GM21515 (cell line): ENCODE measurements around the gene NCKAP5.

Experiments
- ATAC-seq: cut with Tn5 transposase; IDR thresholded peaks from one replicate; pipeline ENCODE4 v1.9.1; 2021; ENCODE audit not compliant: unreplicated experiment

The NCKAP5 gene

GRCh38 chr2:132915812-132916549, 652.3 kb downstream of the NCKAP5 start:
- no peak for ATAC-seq

GRCh38 chr2:132911726-132912724, 656.2 kb downstream of the NCKAP5 start:
- no peak for ATAC-seq

- no peak for ATAC-seq
Measured at GRCh38 chr2:132910432-132910831, 657.8 kb downstream of the NCKAP5 start.

GRCh38 chr2:132909427-132909826, 658.8 kb downstream of the NCKAP5 start:
- ATAC-seq, result no peak

- ATAC-seq, result no peak
Measured at GRCh38 chr2:132904142-132904842, 664.0 kb downstream of the NCKAP5 start.

GRCh38 chr2:132902626-132903025, 665.6 kb downstream of the NCKAP5 start:
- ATAC-seq, result no peak

- no peak for ATAC-seq
Measured at GRCh38 chr2:132901661-132902060, 666.6 kb downstream of the NCKAP5 start.

- no peak for ATAC-seq
Measured at GRCh38 chr2:132897111-132897510, 671.2 kb downstream of the NCKAP5 start.

- ATAC-seq, result no peak
Measured at GRCh38 chr2:132896073-132896472, 672.2 kb downstream of the NCKAP5 start.

GRCh38 chr2:132891498-132891897, 676.8 kb downstream of the NCKAP5 start:
- ATAC-seq, result no peak

- no peak for ATAC-seq
Measured at GRCh38 chr2:132886574-132886973, 681.7 kb downstream of the NCKAP5 start.

- ATAC-seq, result no peak
Measured at GRCh38 chr2:132884705-132885104, 683.6 kb downstream of the NCKAP5 start.

GRCh38 chr2:132884292-132884691, 684.0 kb downstream of the NCKAP5 start:
- ATAC-seq, result no peak

- ATAC-seq, result no peak
Measured at GRCh38 chr2:132883430-132883829, 684.8 kb downstream of the NCKAP5 start.

GRCh38 chr2:132881546-132881945, 686.7 kb downstream of the NCKAP5 start:
- no peak for ATAC-seq

GRCh38 chr2:132877923-132878322, 690.3 kb downstream of the NCKAP5 start:
- no peak for ATAC-seq

- no peak for ATAC-seq
Measured at GRCh38 chr2:132876745-132877391, 691.4 kb downstream of the NCKAP5 start.

GRCh38 chr2:132875193-132875592, 693.1 kb downstream of the NCKAP5 start:
- no peak for ATAC-seq

- ATAC-seq, result no peak
Measured at GRCh38 chr2:132873738-132874137, 694.5 kb downstream of the NCKAP5 start.

GRCh38 chr2:132871831-132872230, 696.4 kb downstream of the NCKAP5 start:
- ATAC-seq, result no peak

GRCh38 chr2:132863961-132864360, 704.3 kb downstream of the NCKAP5 start:
- no peak for ATAC-seq
